ENCODE measurements around the gene H19.

The H19 gene

DNA sequence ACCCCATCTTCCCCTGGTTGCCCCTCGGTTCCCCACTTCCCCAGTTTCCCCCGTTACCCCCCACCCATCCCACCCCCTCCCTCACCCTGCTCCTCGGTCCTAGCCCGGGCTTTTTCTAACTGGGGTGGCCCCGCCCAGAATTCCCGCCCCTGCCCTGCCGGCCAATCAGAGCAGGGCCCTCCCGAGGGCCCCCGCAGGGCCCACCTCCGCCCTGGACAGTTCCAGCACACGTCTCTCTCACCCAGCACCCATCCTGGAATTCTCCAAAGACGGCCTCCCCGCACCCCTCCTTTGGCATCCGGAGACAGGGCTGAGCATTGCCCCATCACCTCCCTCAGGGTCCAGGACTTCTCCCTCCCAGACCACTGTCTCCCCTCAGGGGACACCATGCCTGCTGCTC lies at the start of gene H19:
Gene H19 (minus strand): TSS at position 88 of the 400 bp plus-strand sequence.
- no peak for DNase-seq (ENCODE audit: low read depth in 2 of 2)

DNA sequence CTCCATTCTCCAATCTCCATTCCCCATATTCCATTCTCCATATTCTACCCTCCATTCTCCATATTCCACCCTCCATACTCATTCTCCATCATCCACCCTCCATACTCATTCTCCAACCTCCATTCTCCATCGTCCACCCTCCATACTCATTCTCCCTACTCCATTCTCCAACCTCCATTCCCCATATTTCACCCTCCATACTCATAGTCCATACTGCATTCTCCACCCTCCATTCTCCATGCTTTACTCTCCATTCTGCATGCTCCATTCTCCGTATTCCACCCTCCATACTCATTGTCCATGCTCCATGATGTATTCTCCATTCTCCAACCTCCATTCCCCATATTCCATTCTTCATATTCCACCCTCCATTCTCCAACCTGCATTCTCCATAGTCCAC lies 44.3 kb upstream of the H19 start:
- DNase-seq (ENCODE audit: low read depth in 2 of 2): no peak

- no peak for DNase-seq (ENCODE audit: low read depth in 2 of 2)
These were observed 43.5 kb upstream of the H19 start for GRCh38 chr11:2041153-2041552.

- no peak for DNase-seq (ENCODE audit: low read depth in 2 of 2)
These were observed 41.6 kb upstream of the H19 start for GRCh38 chr11:2039198-2039759.

DNA sequence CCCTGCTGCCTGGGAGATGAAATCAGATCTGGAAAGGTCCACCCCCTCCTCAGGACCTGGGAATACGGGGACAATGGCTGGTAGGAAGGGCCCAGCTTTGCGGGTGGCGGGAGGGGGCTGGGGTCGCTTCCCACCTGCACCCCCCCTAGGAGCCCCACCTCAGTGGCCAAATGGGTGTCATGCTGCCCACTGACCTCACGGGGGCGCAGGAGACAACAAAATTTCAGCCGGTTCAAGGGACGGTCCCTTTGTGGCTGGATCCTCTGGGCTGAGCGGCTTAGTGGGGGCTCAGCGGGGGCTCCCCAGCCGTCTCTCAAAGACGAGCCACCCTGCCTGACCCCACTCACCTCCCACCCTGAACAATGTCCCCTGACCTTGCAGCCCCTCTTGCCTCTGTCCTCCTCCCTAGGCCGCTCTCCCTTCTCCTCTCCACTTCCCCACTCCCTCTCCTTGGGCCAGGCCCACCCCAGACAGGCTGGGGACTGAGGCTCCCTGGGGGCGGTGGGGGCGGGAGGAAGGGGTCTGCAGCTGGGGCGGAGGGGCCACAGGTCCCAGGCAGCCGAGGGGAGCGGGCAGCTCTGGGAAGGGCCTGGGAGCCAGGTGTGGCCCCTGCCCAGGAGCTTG lies 39.3 kb upstream of the H19 start:
- no peak for DNase-seq (ENCODE audit: low read depth in 2 of 2)

DNA sequence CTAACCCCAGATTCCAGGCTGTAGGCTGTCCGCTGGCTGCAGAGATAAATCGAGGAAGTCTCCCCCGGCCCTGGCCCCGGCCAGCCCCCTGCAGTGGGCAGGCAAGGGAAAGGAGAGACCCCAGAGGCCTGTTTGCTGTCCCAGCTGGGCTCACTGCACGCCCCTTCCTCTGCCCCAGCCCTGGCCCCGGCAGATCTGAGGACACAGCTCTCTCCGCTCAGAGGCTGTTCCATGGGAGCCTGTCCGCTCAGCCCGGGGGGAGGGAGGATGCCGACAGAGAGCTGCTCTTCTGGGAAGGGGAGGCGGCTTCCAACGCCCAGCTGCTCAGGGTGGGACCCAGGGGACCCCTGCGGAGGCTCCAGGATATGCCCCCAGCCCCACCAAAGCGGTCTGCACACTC lies 37.7 kb upstream of the H19 start:
- DNase-seq (ENCODE audit: low read depth in 2 of 2): no peak

GRCh38 chr11:2031058-2031457 lies 33.4 kb upstream of the H19 start:
- no peak for DNase-seq (ENCODE audit: low read depth in 2 of 2)

DNA sequence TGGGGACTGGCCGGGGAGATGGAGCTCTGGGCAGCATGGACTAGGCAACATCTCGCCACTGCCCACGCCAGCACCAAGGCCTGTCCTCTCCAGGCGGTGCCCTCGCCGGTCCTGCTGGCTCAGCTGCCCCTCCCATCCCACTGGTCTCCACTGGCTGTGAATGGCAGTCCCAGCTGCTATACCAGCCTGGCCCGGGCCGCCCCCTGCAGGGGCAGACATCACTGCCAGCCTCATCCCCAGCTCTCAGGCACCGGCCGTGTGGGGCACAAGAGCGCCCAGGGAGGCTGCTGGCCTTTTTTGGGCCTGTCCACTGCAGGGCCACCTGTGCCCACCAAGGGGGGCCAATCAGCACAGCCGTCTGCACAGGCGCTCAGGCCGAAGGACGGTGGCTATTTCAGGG lies 30.1 kb upstream of the H19 start:
- DNase-seq (ENCODE audit: low read depth in 2 of 2): no peak

DNA sequence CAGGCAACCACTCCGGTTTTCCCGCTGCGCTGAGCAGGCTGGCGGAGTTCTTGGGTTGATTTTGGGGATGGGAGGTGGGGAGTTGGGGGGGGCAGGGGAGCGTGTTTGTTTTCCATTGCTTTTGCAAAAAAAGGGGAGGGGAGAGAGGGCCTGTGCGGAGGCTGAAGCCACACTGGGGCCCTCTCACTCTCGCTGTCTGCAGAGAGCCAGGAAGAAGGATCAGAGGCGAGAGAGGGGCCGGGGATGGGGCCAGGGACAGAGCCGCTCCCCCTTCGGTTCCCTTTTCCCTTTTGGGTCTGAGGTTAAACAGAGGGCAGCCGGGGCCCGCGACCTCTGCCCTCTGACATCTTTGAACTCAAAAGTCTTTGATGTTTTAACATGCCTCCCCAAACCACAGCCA lies 17.4 kb upstream of the H19 start:
- DNase-seq (ENCODE audit: low read depth in 2 of 2): no peak

DNA sequence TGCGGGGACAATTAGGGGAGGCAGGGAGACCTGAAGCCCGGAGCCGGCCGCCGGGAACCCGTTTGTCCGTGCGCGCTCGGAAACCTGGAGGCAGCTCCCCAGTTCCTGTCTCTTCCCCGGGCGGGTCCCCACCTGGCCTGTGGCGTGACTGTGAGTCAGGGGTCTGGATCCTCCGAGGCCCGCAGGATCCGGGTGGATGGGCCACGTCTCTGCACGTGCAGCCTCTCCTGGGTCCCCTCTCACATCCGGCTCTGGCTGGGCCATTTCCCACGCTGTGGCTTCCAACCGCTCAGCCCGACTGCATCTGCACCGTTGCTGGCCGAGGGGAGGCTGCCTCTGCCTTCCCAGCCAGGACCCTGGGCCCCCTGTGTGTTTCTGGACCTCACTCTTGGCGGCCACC lies 14.8 kb upstream of the H19 start:
- DNase-seq (ENCODE audit: low read depth in 2 of 2): no peak

DNA sequence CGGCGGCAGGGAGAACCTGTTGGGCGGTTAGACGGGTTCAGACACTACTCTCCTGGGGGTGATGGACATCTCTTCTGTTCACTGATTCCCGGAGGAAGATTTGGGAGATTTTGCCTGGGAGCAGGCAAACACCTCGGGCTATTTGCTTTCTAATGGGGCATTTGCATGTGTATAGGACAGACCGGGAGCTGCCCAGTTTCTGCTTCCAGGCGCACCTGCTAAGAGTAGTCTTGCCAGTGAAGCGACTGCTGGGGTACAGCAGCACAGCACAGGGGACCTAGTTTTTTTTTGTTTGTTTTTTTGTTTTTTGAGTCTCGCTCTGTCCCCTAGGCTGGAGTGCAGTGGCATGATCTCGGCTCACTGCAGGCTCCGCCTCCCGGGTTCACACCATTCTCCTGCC lies 6.8 kb upstream of the H19 start:
- no peak for DNase-seq (ENCODE audit: low read depth in 2 of 2)

DNA sequence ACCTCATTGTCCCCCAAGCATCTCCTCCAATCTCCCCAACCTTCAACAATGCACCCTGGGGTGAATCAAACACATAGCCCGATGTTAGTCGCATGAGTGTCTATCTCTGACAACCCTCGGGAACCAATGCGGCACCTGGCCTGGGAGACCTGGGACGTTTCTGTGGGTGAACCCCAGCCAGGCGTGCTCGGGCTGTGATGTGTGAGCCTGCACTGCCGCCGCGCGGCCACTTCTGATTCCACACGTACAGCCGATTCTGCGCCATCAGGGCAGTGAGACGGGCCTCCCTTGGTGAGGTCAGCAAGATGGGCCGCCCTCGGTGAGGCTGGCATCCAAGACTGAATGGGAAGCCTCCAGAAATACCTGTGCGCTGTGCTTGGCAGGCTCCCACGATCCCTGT lies 5.2 kb upstream of the H19 start:
- no peak for DNase-seq (ENCODE audit: low read depth in 2 of 2)

- DNase-seq (ENCODE audit: low read depth in 2 of 2): no peak
These were observed 4.6 kb upstream of the H19 start for GRCh38 chr11:2002042-2002776.

DNA sequence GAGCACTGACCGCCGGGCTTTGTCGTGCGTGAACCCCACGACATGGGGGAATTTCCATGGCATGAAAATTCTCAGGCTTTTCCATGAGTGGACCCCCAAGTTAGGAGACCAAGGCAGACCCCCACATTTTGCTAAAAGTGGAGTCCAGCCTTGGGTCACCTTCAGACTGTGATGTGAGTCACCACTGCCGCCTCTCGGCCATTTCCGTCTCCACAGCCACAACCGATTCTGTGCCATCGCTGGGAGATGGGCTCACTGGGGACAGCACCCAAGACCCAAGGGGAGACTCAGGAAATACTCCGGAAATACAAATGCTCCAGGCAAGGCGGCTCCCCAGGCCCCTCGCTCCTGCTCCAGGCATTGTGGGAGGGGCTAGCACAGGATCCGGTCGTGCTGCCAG lies 1.2 kb upstream of the H19 start:
- no peak for DNase-seq (ENCODE audit: low read depth in 2 of 2)

- DNase-seq (ENCODE audit: low read depth in 2 of 2): no peak
These were observed 648 bp upstream of the H19 start for GRCh38 chr11:1998290-1998689.

DNA sequence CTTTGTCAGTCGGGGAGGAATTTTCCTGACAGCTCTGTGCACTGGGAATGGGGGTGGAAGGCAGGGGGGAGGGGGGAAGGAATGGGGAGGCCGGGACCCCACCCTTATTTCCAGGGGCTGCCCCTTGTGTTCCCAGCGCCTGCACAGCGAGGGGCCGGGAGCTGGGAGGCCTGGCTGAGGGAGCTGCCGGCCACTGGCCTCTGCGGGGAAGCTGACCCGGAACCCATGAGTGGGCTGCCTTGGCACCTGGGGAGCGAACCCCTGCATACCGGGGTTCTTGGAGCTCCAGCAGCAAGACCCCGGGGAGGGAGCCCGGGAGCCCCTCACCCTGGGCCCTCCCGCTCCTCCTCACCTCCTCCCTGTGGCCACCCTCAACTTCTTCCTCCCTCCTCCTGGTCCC lies 3.5 kb downstream of the H19 start:
- no peak for DNase-seq (ENCODE audit: low read depth in 2 of 2)

DNA sequence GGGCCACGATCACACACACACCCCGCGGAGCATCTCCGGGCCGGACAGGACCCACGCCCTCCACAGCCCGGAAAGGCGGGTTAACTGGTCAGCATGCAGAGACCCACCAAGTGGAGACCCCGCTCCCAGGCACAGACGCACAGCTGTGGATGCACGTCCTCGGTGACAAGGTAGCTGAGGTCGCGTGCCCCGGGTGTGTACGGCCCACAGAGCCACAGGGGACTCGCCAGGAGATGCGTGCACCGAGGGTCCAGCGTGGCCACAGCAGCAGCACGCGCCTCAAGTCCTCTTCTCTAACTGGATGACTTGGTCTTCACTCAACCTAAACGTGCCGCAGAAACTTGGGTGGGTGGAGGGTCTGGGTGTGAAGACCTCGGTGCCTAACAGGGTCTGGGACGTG lies 5.5 kb downstream of the H19 start:
- DNase-seq (ENCODE audit: low read depth in 2 of 2): no peak

DNA sequence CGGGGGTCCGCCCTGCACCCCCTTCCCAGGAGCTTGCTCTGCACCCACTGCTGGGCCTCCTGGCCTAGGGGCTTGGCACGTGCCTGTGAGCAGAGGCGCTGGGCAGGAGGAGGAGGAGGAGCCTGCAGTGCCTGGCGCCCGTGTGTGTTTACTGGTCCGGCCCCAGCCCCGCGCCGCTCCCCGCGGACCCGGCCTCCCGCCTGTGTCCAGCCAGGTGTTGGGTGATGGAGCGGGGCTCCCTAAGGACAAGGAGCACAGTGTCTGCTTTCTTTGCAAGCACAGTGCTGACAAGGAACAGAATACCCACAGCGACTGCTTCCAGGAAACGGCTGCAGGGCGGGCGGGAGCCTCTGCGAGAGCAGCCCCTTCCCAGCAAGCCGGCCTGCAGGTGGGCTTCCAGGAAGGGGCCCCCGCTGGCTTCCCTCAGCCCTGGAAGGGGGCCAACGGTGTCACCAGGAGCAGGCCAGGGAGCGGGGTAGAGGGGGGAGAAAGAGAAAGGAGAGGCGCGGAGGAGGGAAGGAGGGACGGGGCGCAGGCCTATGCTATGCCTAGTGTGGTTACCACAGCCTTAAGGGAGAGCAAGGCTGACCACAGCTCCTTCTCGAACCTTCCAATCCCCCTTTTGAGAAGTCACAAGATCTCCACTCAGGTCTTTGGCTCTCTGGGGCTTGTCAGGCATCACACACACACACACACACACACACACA lies 6.6 kb downstream of the H19 start:
- no peak for DNase-seq (ENCODE audit: low read depth in 2 of 2)

DNA sequence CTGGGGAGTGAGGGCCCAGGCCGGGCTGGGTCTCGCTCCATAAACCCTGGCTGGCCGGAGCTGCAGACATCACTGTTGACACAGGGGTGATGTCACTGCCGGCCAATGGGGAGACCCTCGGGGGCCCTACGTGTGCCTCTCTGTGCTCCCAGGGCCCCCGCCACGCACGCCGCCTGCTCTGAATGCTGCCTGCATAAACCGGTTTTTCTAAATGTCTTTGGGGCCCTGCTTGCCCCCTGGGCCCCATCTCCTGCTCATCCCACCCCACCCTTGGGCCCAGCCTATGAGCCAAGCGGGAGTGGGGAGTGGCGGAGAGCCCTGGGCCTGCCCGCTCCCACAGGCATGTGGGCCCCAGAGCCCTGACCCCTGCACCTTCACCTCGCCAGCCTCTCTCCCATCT lies 7.7 kb downstream of the H19 start:
- DNase-seq (ENCODE audit: low read depth in 2 of 2): no peak

- no peak for DNase-seq (ENCODE audit: low read depth in 2 of 2)
These were observed 8.8 kb downstream of the H19 start for GRCh38 chr11:1988667-1989317.

DNA sequence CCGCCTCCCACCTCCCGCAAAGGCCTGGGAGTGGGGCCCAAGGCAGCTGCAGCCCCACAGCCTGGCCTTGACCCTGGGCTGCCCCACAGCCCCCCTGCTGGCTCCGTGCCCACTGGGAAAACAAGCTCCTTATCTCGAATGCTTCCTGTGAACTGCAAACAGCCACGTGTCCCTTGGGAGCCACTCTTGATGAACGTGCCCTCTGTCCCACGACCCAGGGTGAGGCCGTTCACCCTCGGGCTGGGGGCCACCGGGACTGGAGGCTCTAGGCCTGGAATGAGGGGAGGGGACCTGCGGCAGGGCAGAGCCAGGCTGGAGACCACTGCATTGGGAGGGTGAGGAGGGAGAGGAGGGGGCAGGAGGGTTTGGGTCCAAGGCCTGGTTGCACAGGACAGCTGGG lies 9.5 kb downstream of the H19 start:
- DNase-seq (ENCODE audit: low read depth in 2 of 2): no peak

- DNase-seq (ENCODE audit: low read depth in 2 of 2): no peak
These were observed 10.6 kb downstream of the H19 start for GRCh38 chr11:1987024-1987423.

GRCh38 chr11:1983601-1983961 lies 14.1 kb downstream of the H19 start:
- DNase-seq (ENCODE audit: low read depth in 2 of 2): no peak

Measured in stimulated activated CD4-positive, alpha-beta T cell treated with anti-CD3 and anti-CD28 coated beads, Interleukin-1b, Interleukin-23, amount 100 ng/mL, for 1 hour (primary cell).